Esophagus muscularis mucosa (tissue), 4 donors: ENCODE measurements around the gene TESK2.

Source experiments
- EP300 ChIP-seq: sonication (generic); formaldehyde crosslinking; IDR thresholded peaks from one replicate; pipeline ENCODE4 v1.6.1; 2017; ENCODE audit warnings: antibody characterized with exemption
- POLR2A ChIP-seq: fragments of 450-650 bp; IDR thresholded peaks from one replicate; pipeline ENCODE4 v1.6.1; 2017; ENCODE audit warnings: antibody characterized with exemption, moderate library complexity, mild to moderate bottlenecking, low read depth
- POLR2AphosphoS5 ChIP-seq, 2 donors: sonication (generic); formaldehyde crosslinking; IDR thresholded peaks; one replicate each; pipeline ENCODE4 v1.6.1; 2017; ENCODE audit warnings: antibody characterized with exemption in 2 of 2
- TF ChIP-seq, protein P1 (sequence below), 3 experiments: fragments of 200-600 bp in 2 of 3; fragments of 450-650 bp in 1 of 3; sonication (generic) in 2 of 3; IDR thresholded peaks; one replicate each; pipeline ENCODE4 v1.5.1; 2017 to 2019; ENCODE audit warnings: antibody characterized with exemption in 3 of 3, mild to moderate bottlenecking in 2 of 3, moderate library complexity in 1 of 3

DNA sequence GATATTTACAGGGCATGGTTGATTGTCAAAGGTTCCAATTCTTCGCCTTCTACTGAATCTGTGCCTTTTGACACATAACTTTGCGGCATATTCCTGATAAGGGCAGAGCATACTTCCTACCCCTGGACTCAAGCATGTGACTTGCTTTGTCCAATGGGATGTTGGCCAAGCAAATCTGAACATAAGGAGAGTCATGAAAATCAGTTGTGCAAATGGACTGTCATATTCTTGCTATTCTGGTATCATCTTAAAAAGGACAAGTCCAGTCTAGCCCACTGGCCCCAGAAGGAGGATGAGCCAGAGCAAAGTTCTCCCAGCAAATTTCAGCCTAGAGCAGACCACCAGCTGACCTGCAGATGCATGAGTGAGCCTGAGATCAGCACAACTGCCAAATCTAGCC, 109.7 kb downstream of the TESK2 start:
- TF ChIP-seq, protein P1, sequence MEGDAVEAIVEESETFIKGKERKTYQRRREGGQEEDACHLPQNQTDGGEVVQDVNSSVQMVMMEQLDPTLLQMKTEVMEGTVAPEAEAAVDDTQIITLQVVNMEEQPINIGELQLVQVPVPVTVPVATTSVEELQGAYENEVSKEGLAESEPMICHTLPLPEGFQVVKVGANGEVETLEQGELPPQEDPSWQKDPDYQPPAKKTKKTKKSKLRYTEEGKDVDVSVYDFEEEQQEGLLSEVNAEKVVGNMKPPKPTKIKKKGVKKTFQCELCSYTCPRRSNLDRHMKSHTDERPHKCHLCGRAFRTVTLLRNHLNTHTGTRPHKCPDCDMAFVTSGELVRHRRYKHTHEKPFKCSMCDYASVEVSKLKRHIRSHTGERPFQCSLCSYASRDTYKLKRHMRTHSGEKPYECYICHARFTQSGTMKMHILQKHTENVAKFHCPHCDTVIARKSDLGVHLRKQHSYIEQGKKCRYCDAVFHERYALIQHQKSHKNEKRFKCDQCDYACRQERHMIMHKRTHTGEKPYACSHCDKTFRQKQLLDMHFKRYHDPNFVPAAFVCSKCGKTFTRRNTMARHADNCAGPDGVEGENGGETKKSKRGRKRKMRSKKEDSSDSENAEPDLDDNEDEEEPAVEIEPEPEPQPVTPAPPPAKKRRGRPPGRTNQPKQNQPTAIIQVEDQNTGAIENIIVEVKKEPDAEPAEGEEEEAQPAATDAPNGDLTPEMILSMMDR (IDR thresholded peaks at IDR 0.05), result no peak
- TF ChIP-seq POLR2AphosphoS5 (IDR thresholded peaks at IDR 0.05), result no peak
- TF ChIP-seq EP300, result no peak
- no peak for TF ChIP-seq POLR2A
